ENCODE results near the gene LINC01488. TPM values are rescaled to one million over a fixed set of nuclear protein-coding genes. Genes with fewer than 3 reads are reported as not detected.
A peak's percentile ranks its signal among the peaks of the same experiment; 100 is the strongest.

The LINC01488 gene
- total and polyA plus RNA-seq, 2 of the 13 experiments (the other 11 are each of a cell fraction or from before 2014, with no cell fraction given): 0.26 to 0.58 TPM

DNA sequence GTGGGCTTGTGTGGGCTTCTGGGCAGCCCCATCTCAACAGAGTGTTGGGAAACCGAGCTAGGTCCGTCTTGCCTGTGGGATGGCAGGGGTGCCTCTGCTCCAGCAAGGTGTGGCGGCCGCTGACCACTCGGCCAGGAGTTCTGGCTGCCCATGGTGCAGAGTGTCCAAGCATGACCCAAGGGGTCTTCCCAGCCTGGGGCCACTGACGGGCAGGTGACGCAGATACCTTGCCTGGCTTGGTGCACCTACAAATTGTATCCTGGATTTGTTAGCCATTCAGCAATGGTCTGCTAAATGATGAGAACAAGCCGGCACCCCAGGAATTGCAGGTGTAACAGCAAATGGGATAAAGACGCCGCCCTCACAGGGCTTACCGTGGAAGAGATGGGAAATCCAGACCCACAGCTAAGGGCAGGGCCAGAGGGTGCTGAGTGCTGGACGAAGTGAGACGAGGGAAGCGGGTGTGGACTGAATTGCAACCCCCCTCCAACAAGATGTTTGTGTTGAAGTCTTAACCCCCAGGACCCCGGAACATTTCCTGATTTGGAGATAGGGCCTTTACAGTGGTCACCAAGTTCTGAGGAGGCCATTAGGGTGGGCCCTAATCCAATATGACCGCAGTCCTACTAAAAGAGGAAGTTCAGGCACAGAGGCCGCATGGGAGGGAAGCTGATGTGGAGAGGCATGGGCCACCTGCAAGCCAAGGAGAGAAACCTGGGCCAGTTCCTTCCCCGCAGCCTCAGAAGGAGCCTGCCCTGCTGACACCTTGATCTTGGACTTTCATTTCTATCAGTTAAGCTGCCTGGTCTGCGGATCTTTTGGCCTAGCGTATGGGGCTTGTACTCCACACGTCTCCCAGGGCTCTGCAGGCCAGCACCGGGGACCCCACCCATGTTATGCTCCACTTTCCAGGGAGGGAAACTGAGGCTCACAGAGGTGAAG lies 45.2 kb upstream of the LINC01488 start:
- TF ChIP-seq ZNF616 (CRISPR knock-in tag; IDR thresholded peaks at IDR 0.05; ENCODE audit: low read depth): no peak
- H3K27me3 ChIP-seq (ENCODE audit: control insufficient read depth in 1 of 2, insufficient read depth in 2 of 2, low read length in 2 of 2): no peaks in the 10 kb centered on the region
- peak overlapping the region; percentile 57 for H3K4me2 ChIP-seq (ENCODE audit: low read depth, low read length)
- no peak for ATAC-seq
- H4K20me1 ChIP-seq (ENCODE audit: insufficient read depth, low read length): no peaks in the 10 kb centered on the region
- H3K9me3 ChIP-seq (ENCODE audit: low read length): no peaks in the 10 kb centered on the region
- POLR2A ChIA-PET: interaction anchor here (0.8 to 1.2 kb wide), 3 partner anchors 19 to 205 kb away, joined by 3 read pairs; partner anchors contain the start of gene CCND1
- intact Hi-C loops (cut with micrococcal nuclease; ENCODE audit: unreplicated experiment) (no loop called here), in situ Hi-C loops (cut with HindIII; ENCODE audit: extremely low pct_ligation_motif_present, low pct_unique_long_range_greater_than_20kb) (loop anchor here (25.0 kb wide), 1 partner anchor 201 kb away; the partner anchor contains the start of gene CCND1)
- 87% methylated on average over 13 of the region's 22 CpGs for whole genome bisulfite sequencing (ENCODE audit: low lambda C conversion rate)
- CTCF ChIA-PET (ENCODE audit: low intra/inter-chr PET ratio, low total read pairs): no interaction called here
- H3K79me2 ChIP-seq (ENCODE audit: insufficient read depth, low read length): no peaks in the 10 kb centered on the region
- no peak for DNase-seq (ENCODE audit: low spot score)
- H3K27ac ChIP-seq (ENCODE audit: extremely low read length, insufficient read depth, low read length): no peak overlapping the region
- no peak for FAIRE-seq
- no TSS peak for BruUV-seq (replicated peaks)
- no peak overlapping the region for H3K9ac ChIP-seq (ENCODE audit: insufficient read depth, low read depth, low read length)
- peak overlapping the region in 1 of 3 experiments; percentile 36; a peak in 2 of 6 replicates for H3K4me3 ChIP-seq (replicated peaks in 1 of 3; ENCODE audit: insufficient read depth in 1 of 3, low read depth in 2 of 3, low read length in 3 of 3)
- no peaks in the 10 kb centered on the region for H3K36me3 ChIP-seq (replicated peaks in 1 of 2; ENCODE audit: control insufficient read depth in 1 of 2, insufficient read depth in 2 of 2, low read length in 2 of 2)
- H3K4me1 ChIP-seq (ENCODE audit: insufficient read depth, low read length): peaks cover 81% of the 10 kb centered on the region
- no peak overlapping the region for H2AFZ ChIP-seq (ENCODE audit: low read length)

DNA sequence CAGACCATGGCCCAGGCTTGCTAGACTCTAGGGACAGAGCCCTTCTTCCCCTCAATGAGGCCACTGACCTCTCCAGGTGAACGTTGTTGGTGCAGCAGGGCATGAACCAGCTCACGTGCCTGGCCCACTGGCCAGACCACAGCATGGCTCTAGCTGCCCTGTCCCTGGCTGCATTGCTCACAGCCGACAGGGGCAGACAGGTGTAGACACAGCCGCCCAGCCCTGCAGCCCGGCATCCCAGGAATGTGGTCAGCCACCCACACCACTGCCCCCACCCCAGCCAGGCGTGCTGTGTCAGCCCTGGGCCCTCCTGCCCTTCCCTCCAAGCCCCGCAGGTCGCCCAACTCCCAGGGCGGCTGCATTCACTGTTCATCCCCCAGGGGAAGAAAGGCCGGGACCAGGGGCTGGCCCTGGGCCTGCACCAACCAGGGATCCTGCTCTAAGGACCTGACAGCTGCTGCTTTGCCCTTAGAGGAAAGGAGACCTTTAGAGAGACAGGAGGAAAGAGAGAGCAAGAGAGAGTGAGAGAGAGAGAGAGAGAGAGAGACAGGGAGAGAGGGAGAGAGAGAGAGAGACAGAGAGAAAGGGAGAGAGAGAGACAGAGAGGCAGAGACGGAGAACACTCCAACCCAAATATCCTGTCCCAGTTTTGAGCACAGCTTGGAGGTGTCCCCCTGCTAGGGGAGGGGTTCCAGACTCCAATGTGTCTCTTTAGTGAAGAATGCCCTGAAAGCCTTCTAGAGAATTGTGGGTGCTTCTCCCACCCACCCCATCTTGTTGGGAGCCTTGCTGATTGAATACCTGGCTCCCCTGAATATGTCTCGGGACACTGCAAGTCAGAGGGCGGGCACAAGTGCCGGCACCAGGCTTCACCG lies 44.2 kb upstream of the LINC01488 start:
- H3K79me2 ChIP-seq (ENCODE audit: insufficient read depth, low read length): no peaks in the 10 kb centered on the region
- ATAC-seq: peak; percentile 94
- no peak overlapping the region for H2AFZ ChIP-seq (ENCODE audit: low read length)
- BruUV-seq (replicated peaks): no TSS peak
- peak overlapping the region in 1 of 3 experiments; percentile 36; a peak in 2 of 6 replicates for H3K4me3 ChIP-seq (replicated peaks in 1 of 3; ENCODE audit: insufficient read depth in 1 of 3, low read depth in 2 of 3, low read length in 3 of 3)
- WGBS (ENCODE audit: low lambda C conversion rate): 10% methylated on average over 3 of the region's 15 CpGs
- peak; percentile 82 for DNase-seq (ENCODE audit: low spot score)
- ChIA-PET CTCF (ENCODE audit: low intra/inter-chr PET ratio, low total read pairs) (no interaction called here), POLR2A (interaction anchor here (0.8 to 1.2 kb wide), 2 partner anchors 20 to 205 kb away, joined by 3 read pairs; no protein-coding TSS in a partner anchor)
- H3K4me2 ChIP-seq (ENCODE audit: low read depth, low read length): peak overlapping the region; percentile 57
- no peak overlapping the region for H3K27ac ChIP-seq (ENCODE audit: extremely low read length, insufficient read depth, low read length)
- H3K4me1 ChIP-seq (ENCODE audit: insufficient read depth, low read length): peaks cover 82% of the 10 kb centered on the region
- H3K9ac ChIP-seq (ENCODE audit: insufficient read depth, low read depth, low read length): no peak overlapping the region
- peak; percentile 48 for FAIRE-seq
- no peaks in the 10 kb centered on the region for H3K36me3 ChIP-seq (replicated peaks in 1 of 2; ENCODE audit: control insufficient read depth in 1 of 2, insufficient read depth in 2 of 2, low read length in 2 of 2)
- no peaks in the 10 kb centered on the region for H3K9me3 ChIP-seq (ENCODE audit: low read length)
- intact Hi-C loops (cut with micrococcal nuclease; ENCODE audit: unreplicated experiment): no loop called here
- in situ Hi-C loops (cut with HindIII; ENCODE audit: extremely low pct_ligation_motif_present, low pct_unique_long_range_greater_than_20kb): loop anchor here (25.0 kb wide), 1 partner anchor 200 kb away; the partner anchor contains the start of gene CCND1
- H3K27me3 ChIP-seq (ENCODE audit: control insufficient read depth in 1 of 2, insufficient read depth in 2 of 2, low read length in 2 of 2): no peaks in the 10 kb centered on the region
- no peaks in the 10 kb centered on the region for H4K20me1 ChIP-seq (ENCODE audit: insufficient read depth, low read length)
- TF ChIP-seq RCOR2 (CRISPR knock-in tag; IDR thresholded peaks at IDR 0.05) (peak; percentile 35; the same call in 1 of the 2 replicates), SIX4 (CRISPR knock-in tag; IDR thresholded peaks at IDR 0.05) (no peak), HMG20B (CRISPR knock-in tag; conservative IDR thresholded peaks at IDR 0.05) (no peak), TCF7L2 (IDR thresholded peaks at IDR 0.05; ENCODE audit: low read depth, low read length) (no peak), SAP130 (CRISPR knock-in tag; IDR thresholded peaks at IDR 0.05; ENCODE audit: low read depth) (peak; percentile 63), SKI (IDR thresholded peaks at IDR 0.05; ENCODE audit: partially characterized antibody) (peak; percentile 75)
- TF ChIP-seq, protein P1, sequence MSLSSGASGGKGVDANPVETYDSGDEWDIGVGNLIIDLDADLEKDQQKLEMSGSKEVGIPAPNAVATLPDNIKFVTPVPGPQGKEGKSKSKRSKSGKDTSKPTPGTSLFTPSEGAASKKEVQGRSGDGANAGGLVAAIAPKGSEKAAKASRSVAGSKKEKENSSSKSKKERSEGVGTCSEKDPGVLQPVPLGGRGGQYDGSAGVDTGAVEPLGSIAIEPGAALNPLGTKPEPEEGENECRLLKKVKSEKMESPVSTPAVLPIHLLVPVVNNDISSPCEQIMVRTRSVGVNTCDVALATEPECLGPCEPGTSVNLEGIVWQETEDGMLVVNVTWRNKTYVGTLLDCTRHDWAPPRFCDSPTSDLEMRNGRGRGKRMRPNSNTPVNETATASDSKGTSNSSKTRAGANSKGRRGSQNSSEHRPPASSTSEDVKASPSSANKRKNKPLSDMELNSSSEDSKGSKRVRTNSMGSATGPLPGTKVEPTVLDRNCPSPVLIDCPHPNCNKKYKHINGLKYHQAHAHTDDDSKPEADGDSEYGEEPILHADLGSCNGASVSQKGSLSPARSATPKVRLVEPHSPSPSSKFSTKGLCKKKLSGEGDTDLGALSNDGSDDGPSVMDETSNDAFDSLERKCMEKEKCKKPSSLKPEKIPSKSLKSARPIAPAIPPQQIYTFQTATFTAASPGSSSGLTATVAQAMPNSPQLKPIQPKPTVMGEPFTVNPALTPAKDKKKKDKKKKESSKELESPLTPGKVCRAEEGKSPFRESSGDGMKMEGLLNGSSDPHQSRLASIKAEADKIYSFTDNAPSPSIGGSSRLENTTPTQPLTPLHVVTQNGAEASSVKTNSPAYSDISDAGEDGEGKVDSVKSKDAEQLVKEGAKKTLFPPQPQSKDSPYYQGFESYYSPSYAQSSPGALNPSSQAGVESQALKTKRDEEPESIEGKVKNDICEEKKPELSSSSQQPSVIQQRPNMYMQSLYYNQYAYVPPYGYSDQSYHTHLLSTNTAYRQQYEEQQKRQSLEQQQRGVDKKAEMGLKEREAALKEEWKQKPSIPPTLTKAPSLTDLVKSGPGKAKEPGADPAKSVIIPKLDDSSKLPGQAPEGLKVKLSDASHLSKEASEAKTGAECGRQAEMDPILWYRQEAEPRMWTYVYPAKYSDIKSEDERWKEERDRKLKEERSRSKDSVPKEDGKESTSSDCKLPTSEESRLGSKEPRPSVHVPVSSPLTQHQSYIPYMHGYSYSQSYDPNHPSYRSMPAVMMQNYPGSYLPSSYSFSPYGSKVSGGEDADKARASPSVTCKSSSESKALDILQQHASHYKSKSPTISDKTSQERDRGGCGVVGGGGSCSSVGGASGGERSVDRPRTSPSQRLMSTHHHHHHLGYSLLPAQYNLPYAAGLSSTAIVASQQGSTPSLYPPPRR (CRISPR knock-in tag; IDR thresholded peaks at IDR 0.05; ENCODE audit: borderline replicate concordance): peak; percentile 76
